Endodermal cell (in vitro differentiated cells): ENCODE data around the gene DUSP5. TPM values are rescaled to one million over a fixed set of nuclear protein-coding genes. Genes with fewer than 3 reads are reported as not detected.

ENCODE experiments used
- DNase-seq: peaks from one replicate; pipeline ENCODE4 v3.0.0-alpha.2; 2017
- H3K27ac ChIP-seq: 2 replicates; pipeline ENCODE4 v1.5.1; 2013; ENCODE audit warnings: mild to moderate bottlenecking, low read depth, low read length, moderate library complexity
- H3K27me3 ChIP-seq: 2 replicates; pipeline ENCODE4 v1.6.1; 2013; ENCODE audit warnings: mild to moderate bottlenecking, low read length, moderate library complexity; ENCODE audit not compliant: insufficient read depth, control insufficient read depth, poor library complexity, severe bottlenecking
- H3K36me3 ChIP-seq: 2 replicates; pipeline ENCODE4 v1.7.0; 2013; ENCODE audit warnings: mild to moderate bottlenecking, low read length, moderate library complexity; ENCODE audit not compliant: control insufficient read depth, insufficient read depth
- H3K4me1 ChIP-seq: one replicate; pipeline ENCODE4 v1.7.0; 2013; ENCODE audit warnings: low read length; ENCODE audit not compliant: control insufficient read depth, insufficient read depth
- H3K4me3 ChIP-seq: 2 replicates; pipeline ENCODE4 v1.5.1; 2013; ENCODE audit warnings: mild to moderate bottlenecking, low read length, moderate library complexity
- H3K9ac ChIP-seq: 2 replicates; pipeline ENCODE4 v1.6.1; 2013; ENCODE audit warnings: mild to moderate bottlenecking, low read length, moderate library complexity; ENCODE audit not compliant: poor library complexity, severe bottlenecking; ENCODE audit errors: extremely low read depth
- H3K9me3 ChIP-seq: 2 replicates; pipeline ENCODE4 v1.6.1; 2013; ENCODE audit warnings: mild to moderate bottlenecking, low read length, moderate library complexity; ENCODE audit not compliant: control insufficient read depth
- H3K27ac Mint-ChIP-seq: 2 replicates; pipeline ENCODE4 v1.8.0; 2020; ENCODE audit warnings: mixed read lengths
- H3K27me3 Mint-ChIP-seq: 2 replicates; pipeline ENCODE4 v1.8.0; 2021; ENCODE audit warnings: mild to moderate bottlenecking, mixed read lengths; ENCODE audit not compliant: insufficient read depth
- H3K36me3 Mint-ChIP-seq: 2 replicates; pipeline ENCODE4 v1.8.0; 2020; ENCODE audit warnings: low read depth, mixed read lengths
- H3K4me1 Mint-ChIP-seq: 2 replicates; pipeline ENCODE4 v1.8.0; 2020; ENCODE audit warnings: mixed read lengths
- H3K4me3 Mint-ChIP-seq: 2 replicates; pipeline ENCODE4 v1.8.0; 2020; ENCODE audit warnings: mild to moderate bottlenecking, moderate library complexity, mixed read lengths
- H3K9me3 Mint-ChIP-seq: 2 replicates; pipeline ENCODE4 v1.8.0; 2020; ENCODE audit warnings: mild to moderate bottlenecking, mixed read lengths
- CTCF ChIP-seq: fragments of 200-600 bp; sonication (generic); conservative IDR thresholded peaks from 2 replicates; pipeline ENCODE4 v1.5.0; 2021; ENCODE audit warnings: antibody characterized with exemption, mild to moderate bottlenecking
- WGBS, 2 experiments: methylation state at CpG; one replicate each; pipeline versions ENCODE4 v1.1.5 to v1.1.7; 2013; ENCODE audit warnings: missing lambda C conversion rate in 2 of 2, mixed read lengths in 1 of 2; ENCODE audit not compliant: insufficient coverage in 1 of 2, insufficient read length in 1 of 2; 5-methylcytosine and 5-hydroxymethylcytosine counted together
- total RNA-seq, 2 donors: library from RNA; stranded (reverse); fragmentation: NEBNext Ultra II Directional in 1 of 2; extraction: Animal tissue kit (Norgen Biotek cat#: 25700) in 1 of 2; gene quantifications; 2 replicates in 1 of 2; 3 replicates in 1 of 2; pipeline ENCODE4 v1.2.1, GENCODE V29; 2021

Gene DUSP5
- total RNA-seq, 2 donors from 2014 or later = 60.0 to 60.3 TPM

GRCh38 chr10:110546077-110546476 lies 48.4 kb downstream of the DUSP5 start:
- H3K27me3 Mint-ChIP-seq = no peaks in the 10 kb centered on the region
- no peak overlapping the region for H3K27ac Mint-ChIP-seq
- peaks cover 6% of the 10 kb centered on the region for H3K4me1 Mint-ChIP-seq
- DNase-seq = no peak
- 76 to 93% methylated on average over 6 of the region's 6 CpGs for WGBS, 2 experiments
- Histone ChIP-seq H3K9ac (no peak overlapping the region), H3K9me3 (no peaks in the 10 kb centered on the region), H3K4me3 (no peak overlapping the region), H3K4me1 (no peaks in the 10 kb centered on the region), H3K27me3 (no peaks in the 10 kb centered on the region), H3K27ac (no peak overlapping the region), H3K36me3 (no peaks in the 10 kb centered on the region)
- H3K36me3 Mint-ChIP-seq = no peaks in the 10 kb centered on the region
- H3K4me3 Mint-ChIP-seq = no peak overlapping the region
- no peaks in the 10 kb centered on the region for H3K9me3 Mint-ChIP-seq
- TF ChIP-seq CTCF = no peak

DNA sequence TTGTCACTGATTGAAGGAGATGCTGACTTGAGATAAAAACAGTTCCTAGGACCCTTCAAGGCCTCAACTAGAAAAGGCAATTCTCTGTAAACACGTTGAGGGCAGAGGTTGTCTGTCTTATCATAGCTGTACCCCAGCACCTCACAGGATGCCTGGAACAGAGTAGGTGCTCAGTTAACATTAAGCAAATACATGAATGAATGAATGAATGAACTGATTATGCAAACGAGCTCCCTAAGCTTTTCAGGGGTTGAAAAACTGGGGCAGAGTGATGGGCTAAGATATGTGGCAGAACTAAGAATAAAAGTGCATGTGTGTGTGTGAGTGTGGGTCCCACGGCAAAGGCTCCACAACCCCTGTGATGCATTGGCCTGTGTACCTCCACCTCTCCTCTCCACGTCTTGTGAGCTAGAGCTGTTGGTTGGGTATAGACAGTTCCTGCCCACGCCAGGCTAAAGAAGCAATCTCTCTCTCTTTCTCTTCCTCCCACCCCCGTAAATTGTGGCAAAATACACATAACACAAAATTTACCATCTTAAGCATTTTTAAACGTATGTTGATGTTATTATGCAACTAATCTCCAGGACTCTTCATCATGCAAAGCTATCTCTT lies 48.9 kb downstream of the DUSP5 start:
- Mint-ChIP-seq H3K36me3 (no peaks in the 10 kb centered on the region), H3K27ac (no peak overlapping the region), H3K27me3 (no peaks in the 10 kb centered on the region), H3K9me3 (no peaks in the 10 kb centered on the region), H3K4me1 (peaks cover 6% of the 10 kb centered on the region), H3K4me3 (no peak overlapping the region)
- no peaks in the 10 kb centered on the region for H3K4me1 ChIP-seq
- no peaks in the 10 kb centered on the region for H3K36me3 ChIP-seq
- no peak overlapping the region for H3K4me3 ChIP-seq
- H3K27me3 ChIP-seq = no peaks in the 10 kb centered on the region
- TF ChIP-seq CTCF = no peak
- no peaks in the 10 kb centered on the region for H3K9me3 ChIP-seq
- DNase-seq = no peak
- WGBS, 2 experiments = 77 to 100% methylated on average over 2 to 7 of the region's 7 CpGs
- H3K9ac ChIP-seq = no peak overlapping the region
- H3K27ac ChIP-seq = no peak overlapping the region

- peaks cover 6% of the 10 kb centered on the region for H3K4me1 Mint-ChIP-seq
- DNase-seq = no peak
- no peak overlapping the region for H3K4me3 ChIP-seq
- no peak overlapping the region for H3K4me3 Mint-ChIP-seq
- H3K9me3 ChIP-seq = no peaks in the 10 kb centered on the region
- H3K27ac Mint-ChIP-seq = no peak overlapping the region
- WGBS, 2 experiments = 13 to 16% methylated on average over 4 to 7 of the region's 8 CpGs
- H3K36me3 Mint-ChIP-seq = no peaks in the 10 kb centered on the region
- no peaks in the 10 kb centered on the region for H3K4me1 ChIP-seq
- TF ChIP-seq CTCF = peak; percentile 88
- no peaks in the 10 kb centered on the region for H3K27me3 ChIP-seq
- H3K36me3 ChIP-seq = no peaks in the 10 kb centered on the region
- H3K9ac ChIP-seq = no peak overlapping the region
- H3K27ac ChIP-seq = no peak overlapping the region
- no peaks in the 10 kb centered on the region for H3K9me3 Mint-ChIP-seq
- no peaks in the 10 kb centered on the region for H3K27me3 Mint-ChIP-seq
These were observed 49.5 kb downstream of the DUSP5 start for GRCh38 chr10:110547139-110547761.
